Natural killer cell treated with Interleukin-12 subunit alpha and Interleukin-12 subunit beta and Interleukin-15 and Interleukin-18, amount 100 ng/mL, for 72 hours (primary cell): Measurements from ENCODE around the gene PPP4R4. TPM values are rescaled to one million over a fixed set of nuclear protein-coding genes. Genes with fewer than 3 reads are reported as not detected.
"Not testable (repeated sequence)": the region's sequence is repeated elsewhere in the genome, so short reads cannot be mapped to it uniquely, and the experiment has no call there.

ENCODE experiments used
- ATAC-seq, 2 donors: fragments of 150-1000 bp; cut with Tn5 transposase in 1 of 2; sonication (Bioruptor Pico), chemical (Tn5 transposase) in 1 of 2; 2 replicates each; pipeline ENCODE4 v1.10.0; 2021
- DNase-seq: peaks from one replicate; pipeline ENCODE4 v3.0.0; 2022; ENCODE audit warnings: low spot score
- H3K27ac Mint-ChIP-seq, 2 donors: 1 replicate in 1 of 2; 2 replicates in 1 of 2; pipeline ENCODE4 v1.8.0; 2022; ENCODE audit warnings: mixed read lengths in 2 of 2, mild to moderate bottlenecking in 1 of 2, moderate library complexity in 1 of 2
- H3K27me3 Mint-ChIP-seq, 2 donors: 1 replicate in 1 of 2; 2 replicates in 1 of 2; pipeline ENCODE4 v1.8.0; 2022; ENCODE audit warnings: mixed read lengths in 2 of 2
- H3K36me3 Mint-ChIP-seq: one replicate; pipeline ENCODE4 v1.8.0; 2022; ENCODE audit warnings: mixed read lengths
- H3K4me1 Mint-ChIP-seq, 2 donors: 1 replicate in 1 of 2; 2 replicates in 1 of 2; pipeline ENCODE4 v1.8.0; 2022; ENCODE audit warnings: low read depth in 2 of 2, mixed read lengths in 2 of 2, mild to moderate bottlenecking in 1 of 2
- H3K4me3 Mint-ChIP-seq: one replicate; pipeline ENCODE4 v1.8.0; 2022; ENCODE audit warnings: mixed read lengths
- H3K9me3 Mint-ChIP-seq: 2 replicates; pipeline ENCODE4 v1.8.0; 2022; ENCODE audit warnings: mixed read lengths
- total RNA-seq, 2 donors: library from RNA; stranded (reverse); gene quantifications; one replicate each; pipeline ENCODE4 v1.2.3, GENCODE V29; 2022

The PPP4R4 gene
- total RNA-seq, 2 donors from 2014 or later, result 0.73 TPM; not detected in 1

GRCh38 chr14:94176808-94177207 is 2.7 kb downstream of the PPP4R4 start:
- Mint-ChIP-seq H3K9me3 (no peaks in the 10 kb centered on the region), H3K27ac (no peak overlapping the region), H3K4me3 (no peak overlapping the region), H3K4me1 (peaks cover 16 to 27% of the 10 kb centered on the region in 2 donors), H3K36me3 (no peaks in the 10 kb centered on the region), H3K27me3 (peaks cover 33 to 58% of the 10 kb centered on the region in 2 donors)
- DNase-seq, result no peak
- ATAC-seq, result no peak

GRCh38 chr14:94177806-94178205 is 3.7 kb downstream of the PPP4R4 start:
- no peaks in the 10 kb centered on the region for H3K9me3 Mint-ChIP-seq
- DNase-seq (no peak), ATAC-seq (no peak)
- H3K4me1 Mint-ChIP-seq, result peaks cover 16 to 26% of the 10 kb centered on the region in 2 donors
- peaks cover 31 to 58% of the 10 kb centered on the region in 2 donors for H3K27me3 Mint-ChIP-seq
- no peak overlapping the region for H3K4me3 Mint-ChIP-seq
- H3K36me3 Mint-ChIP-seq, result no peaks in the 10 kb centered on the region
- H3K27ac Mint-ChIP-seq, result no peak overlapping the region

GRCh38 chr14:94179244-94179643 is 5.1 kb downstream of the PPP4R4 start:
- peaks cover 31 to 58% of the 10 kb centered on the region in 2 donors for H3K27me3 Mint-ChIP-seq
- H3K36me3 Mint-ChIP-seq, result no peaks in the 10 kb centered on the region
- H3K4me1 Mint-ChIP-seq, result peaks cover 10 to 18% of the 10 kb centered on the region in 2 donors
- DNase-seq (no peak), ATAC-seq (no peak)
- no peak overlapping the region for H3K4me3 Mint-ChIP-seq
- H3K27ac Mint-ChIP-seq, result no peak overlapping the region
- H3K9me3 Mint-ChIP-seq, result no peaks in the 10 kb centered on the region

- Mint-ChIP-seq H3K27ac (peak overlapping the region in 1 of 2 donors; percentile 4), H3K9me3 (no peaks in the 10 kb centered on the region)
Measured at GRCh38 chr14:94180655-94181271, 6.6 kb downstream of the PPP4R4 start.

GRCh38 chr14:94181835-94182234 is 7.7 kb downstream of the PPP4R4 start:
- Mint-ChIP-seq H3K27ac (no peak overlapping the region), H3K4me1 (peaks cover 3 to 7% of the 10 kb centered on the region in 2 donors), H3K36me3 (no peaks in the 10 kb centered on the region), H3K4me3 (no peak overlapping the region), H3K9me3 (no peaks in the 10 kb centered on the region), H3K27me3 (peaks cover 23 to 47% of the 10 kb centered on the region in 2 donors)
- DNase-seq (no peak), ATAC-seq (no peak)

More at GRCh38 chr14:94180655-94181271, 6.6 kb downstream of the PPP4R4 start:
- Mint-ChIP-seq H3K36me3 (no peaks in the 10 kb centered on the region), H3K4me1 (peaks cover 3 to 9% of the 10 kb centered on the region in 2 donors), H3K4me3 (peak overlapping the region; percentile 58), H3K27me3 (peaks cover 24 to 48% of the 10 kb centered on the region in 2 donors)
- ATAC-seq, result peak; percentile 53 to 57
- no peak for DNase-seq

- Mint-ChIP-seq H3K4me3 (no peak overlapping the region), H3K4me1 (no peaks in the 10 kb centered on the region), H3K36me3 (peaks cover 8% of the 10 kb centered on the region), H3K27me3 (peaks cover 35 to 65% of the 10 kb centered on the region in 2 donors), H3K9me3 (no peaks in the 10 kb centered on the region), H3K27ac (no peak overlapping the region)
- no peak for ATAC-seq
- no peak for DNase-seq
Measured at GRCh38 chr14:94192536-94192935, 18.4 kb downstream of the PPP4R4 start.

GRCh38 chr14:94193776-94194175 is 19.7 kb downstream of the PPP4R4 start:
- no peak for ATAC-seq
- no peaks in the 10 kb centered on the region for H3K4me1 Mint-ChIP-seq
- peaks cover 32 to 60% of the 10 kb centered on the region in 2 donors for H3K27me3 Mint-ChIP-seq
- DNase-seq, result no peak
- no peak overlapping the region for H3K27ac Mint-ChIP-seq
- peaks cover 8% of the 10 kb centered on the region for H3K36me3 Mint-ChIP-seq
- H3K4me3 Mint-ChIP-seq, result no peak overlapping the region
- H3K9me3 Mint-ChIP-seq, result no peaks in the 10 kb centered on the region

- no peak for ATAC-seq
- Mint-ChIP-seq H3K36me3 (peaks cover 16% of the 10 kb centered on the region), H3K27me3 (peaks cover 27 to 59% of the 10 kb centered on the region in 2 donors), H3K9me3 (peaks cover 3% of the 10 kb centered on the region), H3K27ac (no peak overlapping the region), H3K4me1 (no peaks in the 10 kb centered on the region), H3K4me3 (no peak overlapping the region)
- no peak for DNase-seq
Measured at GRCh38 chr14:94196057-94196456, 21.9 kb downstream of the PPP4R4 start.

GRCh38 chr14:94203473-94204210 is 29.5 kb downstream of the PPP4R4 start:
- DNase-seq (no peak), ATAC-seq (no peak)
- Mint-ChIP-seq H3K4me1 (no peaks in the 10 kb centered on the region), H3K9me3 (peaks cover 3% of the 10 kb centered on the region), H3K27me3 (peaks cover 20 to 57% of the 10 kb centered on the region in 2 donors), H3K27ac (no peak overlapping the region), H3K4me3 (no peak overlapping the region), H3K36me3 (peaks cover 8% of the 10 kb centered on the region)

GRCh38 chr14:94213021-94213420 is 38.9 kb downstream of the PPP4R4 start:
- H3K4me3 Mint-ChIP-seq, result no peak overlapping the region
- H3K9me3 Mint-ChIP-seq, result peaks cover 4% of the 10 kb centered on the region
- no peak overlapping the region for H3K27ac Mint-ChIP-seq
- H3K36me3 Mint-ChIP-seq, result no peaks in the 10 kb centered on the region
- no peaks in the 10 kb centered on the region for H3K4me1 Mint-ChIP-seq
- peaks cover 22 to 31% of the 10 kb centered on the region in 2 donors for H3K27me3 Mint-ChIP-seq
- ATAC-seq (no peak), DNase-seq (no peak)

- Mint-ChIP-seq H3K36me3 (no peaks in the 10 kb centered on the region), H3K27ac (no peak overlapping the region), H3K4me1 (peaks cover 0 to 3% of the 10 kb centered on the region in 2 donors), H3K9me3 (peaks cover 4% of the 10 kb centered on the region), H3K4me3 (no peak overlapping the region), H3K27me3 (peaks cover 27 to 35% of the 10 kb centered on the region in 2 donors)
- DNase-seq (no peak), ATAC-seq (no peak)
Measured at GRCh38 chr14:94213741-94214140, 39.6 kb downstream of the PPP4R4 start.

- peaks cover 0 to 3% of the 10 kb centered on the region in 2 donors for H3K4me1 Mint-ChIP-seq
- peaks cover 5% of the 10 kb centered on the region for H3K9me3 Mint-ChIP-seq
- DNase-seq, result no peak
- H3K4me3 Mint-ChIP-seq, result no peak overlapping the region
- no peak for ATAC-seq
- no peak overlapping the region for H3K27ac Mint-ChIP-seq
- H3K36me3 Mint-ChIP-seq, result no peaks in the 10 kb centered on the region
- peaks cover 24 to 30% of the 10 kb centered on the region in 2 donors for H3K27me3 Mint-ChIP-seq
Measured at GRCh38 chr14:94217116-94217515, 43.0 kb downstream of the PPP4R4 start.

- not testable (repeated sequence) for H3K27ac Mint-ChIP-seq, H3K4me1 Mint-ChIP-seq, H3K36me3 Mint-ChIP-seq, DNase-seq, H3K9me3 Mint-ChIP-seq, H3K4me3 Mint-ChIP-seq, ATAC-seq
- H3K27me3 Mint-ChIP-seq, result peaks cover 24 to 30% of the 10 kb centered on the region in 2 donors
Measured at GRCh38 chr14:94218198-94218886, 44.2 kb downstream of the PPP4R4 start.

GRCh38 chr14:94224040-94224439 is 49.9 kb downstream of the PPP4R4 start:
- Mint-ChIP-seq H3K4me3 (no peak overlapping the region), H3K4me1 (no peaks in the 10 kb centered on the region), H3K36me3 (peaks cover 7% of the 10 kb centered on the region), H3K27ac (no peak overlapping the region), H3K27me3 (peaks cover 10 to 15% of the 10 kb centered on the region in 2 donors), H3K9me3 (peaks cover 3% of the 10 kb centered on the region)
- no peak for DNase-seq
- no peak for ATAC-seq
